Hepatic stellate cell (primary cell): ENCODE results near the gene NR0B1.

Experiments
- DNase-seq: peaks from one replicate; pipeline ENCODE4 v3.0.0; 2011; ENCODE audit warnings: low spot score

Gene NR0B1

DNA sequence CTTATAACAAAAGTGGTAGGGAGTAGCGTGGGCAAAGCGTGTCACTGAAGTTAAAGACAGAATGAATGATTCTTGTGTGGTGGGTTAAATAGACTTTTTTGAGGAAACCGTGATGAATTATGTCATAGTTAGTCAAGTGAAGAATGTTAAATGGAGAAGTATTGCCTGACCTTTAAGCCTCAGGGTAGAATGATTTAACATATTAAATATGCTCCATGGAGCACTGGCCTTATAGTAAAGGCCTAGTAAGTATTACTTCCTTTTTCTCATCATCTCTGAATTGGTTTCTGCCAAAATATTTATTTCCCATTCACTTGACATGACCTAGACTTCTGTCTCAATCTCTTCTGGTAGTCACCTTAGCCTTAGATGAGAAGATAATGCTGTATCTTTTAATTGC, 38.6 kb downstream of the NR0B1 start:
- no peak for DNase-seq

GRCh38 chrX:30262763-30263162, 46.4 kb downstream of the NR0B1 start:
- DNase-seq = no peak

- DNase-seq = no peak
Observed at GRCh38 chrX:30261012-30261411, 48.2 kb downstream of the NR0B1 start.

GRCh38 chrX:30259927-30260326, 49.3 kb downstream of the NR0B1 start:
- DNase-seq = no peak
